H1 (cell line): Measurements from ENCODE around the gene ARHGAP6. TPM values are rescaled to one million over a fixed set of nuclear protein-coding genes. Genes with fewer than 3 reads are reported as not detected.

Source experiments
- CTCF ChIA-PET: fragments of 300-600 bp; sonication (Branson Sonifier 250); formaldehyde crosslinking; loops from one replicate; lab custom pipeline; 2021; ENCODE audit not compliant: partially characterized antibody; lab: Charles Lee
- POLR2A ChIA-PET: fragments of 300-600 bp; sonication (Branson Sonifier 250); formaldehyde crosslinking; loops from one replicate; lab custom pipeline; 2021; ENCODE audit warnings: inconsistent platforms; ENCODE audit not compliant: partially characterized antibody; lab: Charles Lee
- DNase-seq, 2 experiments: peaks; one replicate each; pipeline versions ENCODE4 v3.0.0 to v3.0.0-alpha.2; 2010 to 2022; ENCODE audit warnings: low spot score in 2 of 2, low read depth in 1 of 2, mixed read lengths in 1 of 2
- FAIRE-seq: peaks from 2 replicates; lab custom pipeline; 2011; peaks lifted over from hg19 to GRCh38; lab: Jason Lieb, UNC
- H2AFZ ChIP-seq: 2 replicates; pipeline ENCODE4 v1.8.1; 2012; ENCODE audit warnings: low read length, inconsistent platforms
- H2AK5ac ChIP-seq: 2 replicates; pipeline ENCODE4 v1.6.1; 2013; ENCODE audit warnings: low read depth, low read length
- H2BK120ac ChIP-seq: replicated peaks from 2 replicates; pipeline ENCODE3; 2013; ENCODE audit warnings: low read depth, low read length, inconsistent platforms
- H2BK12ac ChIP-seq: 2 replicates; pipeline ENCODE4 v1.6.1; 2013; ENCODE audit warnings: low read depth, low read length
- H2BK15ac ChIP-seq: 2 replicates; pipeline ENCODE4 v1.6.1; 2013; ENCODE audit warnings: low read length
- H2BK20ac ChIP-seq: 2 replicates; pipeline ENCODE4 v1.6.1; 2013; ENCODE audit warnings: low read length
- H2BK5ac ChIP-seq: 2 replicates; pipeline ENCODE4 v1.6.1; 2013; ENCODE audit warnings: low read depth, low read length
- H3K14ac ChIP-seq: 2 replicates; pipeline ENCODE4 v1.6.1; 2013; ENCODE audit warnings: inconsistent platforms; ENCODE audit not compliant: insufficient read length
- H3K18ac ChIP-seq: 2 replicates; pipeline ENCODE4 v1.6.1; 2013; ENCODE audit warnings: low read length; ENCODE audit errors: extremely low read depth
- H3K23ac ChIP-seq: 2 replicates; pipeline ENCODE4 v1.6.1; 2013; ENCODE audit warnings: inconsistent platforms; ENCODE audit not compliant: insufficient read length
- H3K23me2 ChIP-seq: 2 replicates; pipeline ENCODE4 v1.6.1; 2013; ENCODE audit warnings: low read depth, low read length
- H3K27ac ChIP-seq: 2 replicates; pipeline ENCODE4 v1.6.1; 2011; ENCODE audit warnings: low read depth, low read length, inconsistent platforms
- H3K27me3 ChIP-seq, 4 experiments: replicated peaks in 1 of 4; 1 replicate in 1 of 4; 2 replicates in 3 of 4; pipeline versions ENCODE4 v1.6.1 to v1.8.1; 2011 to 2013; ENCODE audit warnings: low read length in 3 of 4, mild to moderate bottlenecking in 3 of 4, inconsistent platforms in 2 of 4, mixed read lengths in 2 of 4, moderate library complexity in 1 of 4; ENCODE audit not compliant: control insufficient read depth in 3 of 4, insufficient read depth in 3 of 4; ENCODE audit errors: extremely low read depth in 1 of 4
- H3K36me3 ChIP-seq, 4 experiments: 2 replicates each; pipeline versions ENCODE4 v1.6.1 to v1.8.1; 2011 to 2013; ENCODE audit warnings: mild to moderate bottlenecking in 4 of 4, low read length in 3 of 4, moderate library complexity in 2 of 4, control low read depth in 1 of 4, inconsistent platforms in 1 of 4; ENCODE audit not compliant: insufficient read depth in 4 of 4, control insufficient read depth in 2 of 4
- H3K4ac ChIP-seq: replicated peaks from 2 replicates; pipeline ENCODE3; 2013; ENCODE audit warnings: low read length, low read depth, mixed read lengths, inconsistent platforms; ENCODE audit not compliant: insufficient read length
- H3K4me1 ChIP-seq, 4 experiments: replicated peaks in 1 of 4; 1 replicate in 1 of 4; 2 replicates in 3 of 4; pipeline versions ENCODE4 v1.6.1 to v1.8.1; 2011 to 2013; ENCODE audit warnings: low read length in 3 of 4, inconsistent platforms in 2 of 4, mixed read lengths in 1 of 4; ENCODE audit not compliant: insufficient read depth in 4 of 4, control insufficient read depth in 3 of 4
- H3K4me2 ChIP-seq, 2 experiments: 2 replicates each; pipeline versions ENCODE4 v1.6.1 to v1.8.1; 2011 to 2013; ENCODE audit warnings: low read depth in 2 of 2, low read length in 2 of 2, control low read depth in 1 of 2, inconsistent platforms in 1 of 2, mild to moderate bottlenecking in 1 of 2; ENCODE audit not compliant: insufficient read depth in 1 of 2
- H3K4me3 ChIP-seq, 4 experiments: fragments of 200-600, 300-600 bp in 1 of 4; sonication (generic), shearing (Covaris generic), sonication (Bioruptor Twin) in 1 of 4; 2 replicates each; pipeline versions ENCODE4 v1.5.1 to v1.8.1; 2011 to 2016; ENCODE audit warnings: low read length in 4 of 4, low read depth in 3 of 4, control low read depth in 2 of 4, inconsistent platforms in 2 of 4, mild to moderate bottlenecking in 2 of 4, mixed read lengths in 1 of 4, moderate library complexity in 1 of 4; ENCODE audit not compliant: insufficient read depth in 2 of 4; ENCODE audit errors: extremely low read depth in 1 of 4
- H3K56ac ChIP-seq: replicated peaks from 2 replicates; pipeline ENCODE3; 2013; ENCODE audit warnings: low read depth, mild to moderate bottlenecking, mixed read lengths, low read length, inconsistent platforms; ENCODE audit not compliant: insufficient read length
- H3K79me1 ChIP-seq: 2 replicates; pipeline ENCODE4 v1.6.1; 2013; ENCODE audit warnings: low read depth, low read length, control low read depth
- H3K79me2 ChIP-seq, 2 experiments: 2 replicates each; pipeline versions ENCODE4 v1.6.1 to v1.8.1; 2012 to 2013; ENCODE audit warnings: low read length in 2 of 2, mild to moderate bottlenecking in 2 of 2, inconsistent platforms in 1 of 2; ENCODE audit not compliant: insufficient read depth in 2 of 2, control insufficient read depth in 1 of 2
- H3K9ac ChIP-seq, 4 experiments: replicated peaks in 1 of 4; 1 replicate in 1 of 4; 2 replicates in 3 of 4; pipeline versions ENCODE4 v1.6.1 to v1.8.1; 2011 to 2013; ENCODE audit warnings: low read depth in 3 of 4, low read length in 3 of 4, control low read depth in 2 of 4, mild to moderate bottlenecking in 2 of 4, moderate library complexity in 2 of 4, inconsistent platforms in 1 of 4; ENCODE audit errors: extremely low read depth in 1 of 4
- H3K9me3 ChIP-seq, 2 experiments: 2 replicates each; pipeline versions ENCODE4 v1.6.1 to v1.8.1; 2012 to 2013; ENCODE audit warnings: mild to moderate bottlenecking in 2 of 2, moderate library complexity in 2 of 2, control low read depth in 1 of 2, inconsistent platforms in 1 of 2, low read depth in 1 of 2, low read length in 1 of 2, mixed read lengths in 1 of 2; ENCODE audit not compliant: insufficient read depth in 2 of 2
- H4K20me1 ChIP-seq, 2 experiments: replicated peaks in 1 of 2; 2 replicates each; pipeline versions ENCODE3 to v1.8.1; 2011 to 2013; ENCODE audit warnings: inconsistent platforms in 2 of 2, low read length in 2 of 2, mild to moderate bottlenecking in 1 of 2; ENCODE audit not compliant: insufficient read depth in 2 of 2, control insufficient read depth in 1 of 2
- H4K5ac ChIP-seq: 2 replicates; pipeline ENCODE4 v1.6.1; 2013; ENCODE audit warnings: low read length, low read depth, mixed read lengths, inconsistent platforms; ENCODE audit not compliant: insufficient read length
- H4K8ac ChIP-seq: 2 replicates; pipeline ENCODE4 v1.8.0; 2013; ENCODE audit warnings: mild to moderate bottlenecking, moderate library complexity, low read length, inconsistent platforms; ENCODE audit not compliant: insufficient read depth; ENCODE audit errors: extremely low read depth
- H4K91ac ChIP-seq: replicated peaks from 2 replicates; pipeline ENCODE3; 2013; ENCODE audit warnings: low read length, mixed read lengths, inconsistent platforms; ENCODE audit not compliant: insufficient read length
- CBX5 ChIP-seq: fragments of 300-800, 300-1000 bp; sonication (generic); IDR thresholded peaks from 2 replicates; pipeline ENCODE4 v1.7.1; 2016; ENCODE audit warnings: antibody characterized with exemption, low read length, low read depth
- FOSL1 ChIP-seq: IDR thresholded peaks from 2 replicates; pipeline ENCODE4 v1.6.1; 2011; ENCODE audit warnings: mild to moderate bottlenecking, low read depth, low read length, moderate library complexity; ENCODE audit not compliant: insufficient read depth
- SRF ChIP-seq: IDR thresholded peaks from 2 replicates; pipeline ENCODE4 v1.6.1; 2011; ENCODE audit warnings: mild to moderate bottlenecking, low read depth, low read length, moderate library complexity
- WGBS, 2 experiments: shearing (Covaris generic) in 1 of 2; methylation state at CpG; one replicate each; pipeline versions ENCODE4 v1.1.6 to v1.1.7; 2013 to 2015; ENCODE audit warnings: low lambda C conversion rate in 2 of 2, mixed read lengths in 2 of 2, inconsistent platforms in 1 of 2, low coverage in 1 of 2, missing lambda C conversion rate in 1 of 2; ENCODE audit not compliant: insufficient replicate concordance in 2 of 2, insufficient coverage in 1 of 2, insufficient read length in 1 of 2; ENCODE audit errors: extremely low coverage in 1 of 2, missing lambda C conversion rate in 1 of 2; 5-methylcytosine and 5-hydroxymethylcytosine counted together
- polyA plus RNA-seq, 7 experiments: library from polyadenylated mRNA; depleted of rRNA in 3 of 7; stranded (reverse) in 5 of 7; unstranded in 2 of 7; fragments of >200 nt in 5 of 7; fragments of 200-250 nt in 2 of 7; gene quantifications; 1 replicate in 5 of 7; 2 replicates in 1 of 7; 4 replicates in 1 of 7; pipeline versions ENCODE4 v1.2.1 to v1.2.3, GENCODE V29; 2011 to 2013; ENCODE audit warnings: missing spikeins in 2 of 7, mixed read lengths in 2 of 7
- total RNA-seq: library from RNA; stranded (reverse); fragmentation: NEBNext Ultra II Directional; extraction: Animal tissue kit (Norgen Biotek cat#: 25700); gene quantifications from 2 replicates; pipeline ENCODE4 v1.2.1, GENCODE V29; 2021

The ARHGAP6 gene
- total and polyA plus RNA-seq, 2 of the 8 experiments (the other 6 are each of a cell fraction or from before 2014, with no cell fraction given): 0.35 to 0.82 TPM

- H3K27me3 ChIP-seq: peaks cover 31 to 78% (median 61%) of the 10 kb centered on the region in 4 experiments
- DNase-seq (no peak), FAIRE-seq (no peak)
- 100% methylated on average over 1 of the region's 1 CpG; no CpG with 5 or more reads in 1 of the 2 experiments for WGBS, 2 experiments
- no peak overlapping the region for H4K8ac ChIP-seq
- H2AFZ ChIP-seq: no peak overlapping the region
- H3K9me3 ChIP-seq: no peaks in the 10 kb centered on the region
- no peak overlapping the region for H3K4ac ChIP-seq
- H3K79me2 ChIP-seq: no peaks in the 10 kb centered on the region
- no peak overlapping the region for H2BK5ac ChIP-seq
- no peak overlapping the region for H2AK5ac ChIP-seq
- H2BK20ac ChIP-seq: no peak overlapping the region
- no peak overlapping the region for H3K4me3 ChIP-seq
- no peak overlapping the region for H3K18ac ChIP-seq
- no peak overlapping the region for H3K14ac ChIP-seq
- no peak overlapping the region for H3K4me2 ChIP-seq
- H3K56ac ChIP-seq: no peak overlapping the region
- H3K23me2 ChIP-seq: no peaks in the 10 kb centered on the region
- no peaks in the 10 kb centered on the region for H3K79me1 ChIP-seq
- no peak overlapping the region for H2BK120ac ChIP-seq
- peaks cover 0 to 3% (median 0%) of the 10 kb centered on the region in 4 experiments; a peak in 2 of 7 replicates for H3K4me1 ChIP-seq
- no peak overlapping the region for H3K23ac ChIP-seq
- H3K27ac ChIP-seq: no peak overlapping the region
- H2BK12ac ChIP-seq: no peak overlapping the region
- H2BK15ac ChIP-seq: no peak overlapping the region
- no peak overlapping the region for H4K5ac ChIP-seq
- POLR2A ChIA-PET: no interaction called here
- H3K36me3 ChIP-seq: no peaks in the 10 kb centered on the region
- TF ChIP-seq CBX5 (no peak), FOSL1 (no peak), SRF (no peak)
- H3K9ac ChIP-seq: no peak overlapping the region
- CTCF ChIA-PET: interaction anchor here (1.3 kb wide), 1 partner anchor 30 kb away, joined by 4 read pairs; no protein-coding TSS in a partner anchor
- peaks cover 0 to 6% of the 10 kb centered on the region in 2 experiments for H4K20me1 ChIP-seq
- H4K91ac ChIP-seq: no peak overlapping the region
These were observed 101.2 kb downstream of the ARHGAP6 start for GRCh38 chrX:11564546-11564945.
